Stimulated activated CD4-positive, alpha-beta T cell treated with anti-CD3 and anti-CD28 coated beads, Interleukin-2, amount 100 ng/mL, for 48 hours (primary cell): ENCODE results near the gene RUNX3.

Experiments used
- DNase-seq, 2 donors: peaks; one replicate each; pipeline ENCODE4 v3.0.0-alpha.2; 2020

RUNX3 gene

GRCh38 chr1:24878045-24878444, 52.0 kb downstream of the RUNX3 start:
- DNase-seq: no peak

- no peak for DNase-seq
Observed at GRCh38 chr1:24875991-24876506, 54.0 kb downstream of the RUNX3 start.

GRCh38 chr1:24875257-24875656, 54.8 kb downstream of the RUNX3 start:
- DNase-seq: no peak

- DNase-seq: no peak
Observed at GRCh38 chr1:24874611-24875234, 55.4 kb downstream of the RUNX3 start.

- no peak for DNase-seq
Observed at GRCh38 chr1:24874056-24874455, 56.0 kb downstream of the RUNX3 start.

GRCh38 chr1:24873148-24873547, 56.9 kb downstream of the RUNX3 start:
- no peak for DNase-seq

GRCh38 chr1:24872061-24872850, 57.8 kb downstream of the RUNX3 start:
- no peak for DNase-seq

- no peak for DNase-seq
Observed at GRCh38 chr1:24871306-24871901, 58.7 kb downstream of the RUNX3 start.

GRCh38 chr1:24870551-24871195, 59.4 kb downstream of the RUNX3 start:
- DNase-seq: no peak

- no peak for DNase-seq
Observed at GRCh38 chr1:24868016-24868875, 61.8 kb downstream of the RUNX3 start.

- DNase-seq: no peak
Observed at GRCh38 chr1:24867084-24867870, 62.8 kb downstream of the RUNX3 start.

- DNase-seq: no peak
Observed at GRCh38 chr1:24866211-24867083, 63.6 kb downstream of the RUNX3 start.

GRCh38 chr1:24865587-24865986, 64.5 kb downstream of the RUNX3 start:
- no peak for DNase-seq

- no peak for DNase-seq
Observed at GRCh38 chr1:24865168-24865567, 64.9 kb downstream of the RUNX3 start.

- no peak for DNase-seq
Observed at GRCh38 chr1:24864370-24864777, 65.7 kb downstream of the RUNX3 start.

GRCh38 chr1:24862775-24863483, 67.1 kb downstream of the RUNX3 start:
- DNase-seq: no peak

- no peak for DNase-seq
Observed at GRCh38 chr1:24861821-24862727, 68.0 kb downstream of the RUNX3 start.

GRCh38 chr1:24860841-24861240, 69.2 kb downstream of the RUNX3 start:
- no peak for DNase-seq
